OCI-LY3 (cell line): Measurements from ENCODE around the gene NOP9.
"Not testable (repeated sequence)": the region's sequence is repeated elsewhere in the genome, so short reads cannot be mapped to it uniquely, and the experiment has no call there.

Source experiments
- H2AFZ ChIP-seq: fragments of 200-600, 300-600 bp; shearing (Covaris generic); 2 replicates; pipeline ENCODE4 v1.6.0; 2014; ENCODE audit warnings: antibody characterized with exemption, low read depth, low read length
- H3K27ac ChIP-seq: fragments of 200-600, 300-600 bp; sonication (generic); 2 replicates; pipeline ENCODE4 v1.5.1; 2014; ENCODE audit warnings: mild to moderate bottlenecking, low read length, moderate library complexity, mixed read lengths
- H3K27me3 ChIP-seq: fragments of 200-600, 300-600 bp; sonication (generic); 2 replicates; pipeline ENCODE4 v1.6.1; 2014; ENCODE audit warnings: low read depth, low read length, mixed read lengths
- H3K36me3 ChIP-seq: fragments of 200-600, 300-600 bp; sonication (generic); replicated peaks from 2 replicates; pipeline ENCODE3; 2014; ENCODE audit warnings: low read depth, low read length, mixed read lengths
- H3K4me1 ChIP-seq: fragments of 300-600, 200-600 bp; sonication (generic); 2 replicates; pipeline ENCODE4 v1.6.1; 2014; ENCODE audit warnings: low read length, mixed read lengths
- H3K4me2 ChIP-seq: fragments of 200-600, 300-600 bp; sonication (generic); 2 replicates; pipeline ENCODE4 v1.6.1; 2014; ENCODE audit warnings: low read length, mixed read lengths
- H3K4me3 ChIP-seq: fragments of 300-600, 200-600 bp; sonication (generic); 2 replicates; pipeline ENCODE4 v1.5.1; 2014; ENCODE audit warnings: antibody characterized with exemption, mild to moderate bottlenecking, low read length, moderate library complexity
- H3K79me2 ChIP-seq: fragments of 300-600, 200-600 bp; shearing (Covaris generic); 2 replicates; pipeline ENCODE4 v1.6.1; 2014; ENCODE audit warnings: mild to moderate bottlenecking, low read length, mixed read lengths
- H3K9ac ChIP-seq: fragments of 300-600, 200-600 bp; shearing (Covaris generic); 2 replicates; pipeline ENCODE4 v1.6.0; 2014; ENCODE audit warnings: mild to moderate bottlenecking, low read length, moderate library complexity
- H3K9me3 ChIP-seq: fragments of 200-600, 300-600 bp; shearing (Covaris generic); 2 replicates; pipeline ENCODE4 v1.6.1; 2014; ENCODE audit warnings: low read length, mixed read lengths; ENCODE audit not compliant: insufficient read depth
- H4K20me1 ChIP-seq: fragments of 200-600, 300-600 bp; sonication (generic); 2 replicates; pipeline ENCODE4 v1.6.1; 2016; ENCODE audit warnings: low read length, mixed read lengths; ENCODE audit not compliant: insufficient read depth
- EZH2phosphoT487 ChIP-seq: fragments of 200-600 bp; shearing (Covaris generic); IDR thresholded peaks from 2 replicates; pipeline ENCODE4 v1.6.1; 2018; ENCODE audit warnings: antibody characterized with exemption, mixed run types, low read depth
- TF ChIP-seq, protein P1 (sequence below): fragments of 200-600, 300-600 bp; sonication (generic); IDR thresholded peaks from 2 replicates; pipeline ENCODE4 v1.5.1; 2014; ENCODE audit warnings: antibody characterized with exemption, low read length, low read depth

The NOP9 gene

DNA sequence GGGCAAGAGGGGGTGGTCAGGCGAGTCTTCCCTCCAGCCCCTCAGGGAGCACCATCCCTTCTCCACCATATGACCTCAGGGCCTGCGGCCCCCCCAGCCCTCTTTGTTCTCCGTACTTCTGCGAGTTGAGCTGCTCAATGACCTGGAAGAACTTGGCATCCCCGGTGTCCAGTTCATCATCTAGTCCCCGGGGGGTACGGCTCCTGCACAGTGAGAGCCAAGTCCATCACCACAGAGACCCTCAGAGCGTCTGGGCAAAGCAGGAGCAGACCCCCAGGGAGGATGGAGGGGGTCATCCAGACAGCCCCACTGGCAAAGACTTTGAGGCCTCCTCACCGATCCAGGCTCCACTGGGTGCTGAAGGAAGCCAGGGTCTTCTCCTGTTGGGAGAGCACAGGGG is 26.3 kb downstream of the NOP9 start:
- Histone ChIP-seq H3K27ac (no peak overlapping the region), H3K4me2 (no peak overlapping the region), H3K4me3 (no peak overlapping the region), H3K36me3 (no peaks in the 10 kb centered on the region), H3K9ac (no peak overlapping the region), H4K20me1 (no peaks in the 10 kb centered on the region), H2AFZ (no peak overlapping the region), H3K79me2 (no peaks in the 10 kb centered on the region), H3K27me3 (no peaks in the 10 kb centered on the region; the same call in 1 of the 2 replicates), H3K4me1 (no peaks in the 10 kb centered on the region), H3K9me3 (no peaks in the 10 kb centered on the region)
- TF ChIP-seq, protein P1, sequence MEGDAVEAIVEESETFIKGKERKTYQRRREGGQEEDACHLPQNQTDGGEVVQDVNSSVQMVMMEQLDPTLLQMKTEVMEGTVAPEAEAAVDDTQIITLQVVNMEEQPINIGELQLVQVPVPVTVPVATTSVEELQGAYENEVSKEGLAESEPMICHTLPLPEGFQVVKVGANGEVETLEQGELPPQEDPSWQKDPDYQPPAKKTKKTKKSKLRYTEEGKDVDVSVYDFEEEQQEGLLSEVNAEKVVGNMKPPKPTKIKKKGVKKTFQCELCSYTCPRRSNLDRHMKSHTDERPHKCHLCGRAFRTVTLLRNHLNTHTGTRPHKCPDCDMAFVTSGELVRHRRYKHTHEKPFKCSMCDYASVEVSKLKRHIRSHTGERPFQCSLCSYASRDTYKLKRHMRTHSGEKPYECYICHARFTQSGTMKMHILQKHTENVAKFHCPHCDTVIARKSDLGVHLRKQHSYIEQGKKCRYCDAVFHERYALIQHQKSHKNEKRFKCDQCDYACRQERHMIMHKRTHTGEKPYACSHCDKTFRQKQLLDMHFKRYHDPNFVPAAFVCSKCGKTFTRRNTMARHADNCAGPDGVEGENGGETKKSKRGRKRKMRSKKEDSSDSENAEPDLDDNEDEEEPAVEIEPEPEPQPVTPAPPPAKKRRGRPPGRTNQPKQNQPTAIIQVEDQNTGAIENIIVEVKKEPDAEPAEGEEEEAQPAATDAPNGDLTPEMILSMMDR, result no peak
- TF ChIP-seq EZH2phosphoT487, result no peak

DNA sequence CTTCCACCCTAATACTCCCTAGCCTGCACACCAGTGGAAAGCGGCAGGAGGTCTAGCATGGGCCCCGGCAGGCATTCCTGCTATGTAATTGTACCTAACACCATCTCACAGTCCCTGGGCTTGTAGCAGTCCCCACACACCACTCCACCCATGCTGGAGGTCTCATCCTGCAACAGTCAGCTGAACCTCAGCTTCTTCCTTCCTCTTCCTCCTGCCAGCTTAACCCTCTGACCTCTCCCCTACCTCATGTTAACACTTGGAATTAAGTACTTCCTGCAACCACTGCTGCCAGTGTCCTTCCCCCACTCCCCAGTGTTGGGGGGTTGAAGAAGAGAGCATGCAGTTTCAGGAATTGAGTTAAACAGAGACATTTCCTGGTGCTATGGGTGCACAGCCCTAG is 27.7 kb downstream of the NOP9 start:
- Histone ChIP-seq H3K27me3 (no peaks in the 10 kb centered on the region), H3K27ac (no peak overlapping the region), H3K79me2 (no peaks in the 10 kb centered on the region), H4K20me1 (no peaks in the 10 kb centered on the region), H3K4me2 (no peak overlapping the region), H3K4me1 (peaks cover 6% of the 10 kb centered on the region), H3K36me3 (no peaks in the 10 kb centered on the region), H3K4me3 (no peak overlapping the region), H3K9ac (no peak overlapping the region), H3K9me3 (no peaks in the 10 kb centered on the region), H2AFZ (no peak overlapping the region)
- TF ChIP-seq, protein P1, result no peak
- no peak for TF ChIP-seq EZH2phosphoT487

DNA sequence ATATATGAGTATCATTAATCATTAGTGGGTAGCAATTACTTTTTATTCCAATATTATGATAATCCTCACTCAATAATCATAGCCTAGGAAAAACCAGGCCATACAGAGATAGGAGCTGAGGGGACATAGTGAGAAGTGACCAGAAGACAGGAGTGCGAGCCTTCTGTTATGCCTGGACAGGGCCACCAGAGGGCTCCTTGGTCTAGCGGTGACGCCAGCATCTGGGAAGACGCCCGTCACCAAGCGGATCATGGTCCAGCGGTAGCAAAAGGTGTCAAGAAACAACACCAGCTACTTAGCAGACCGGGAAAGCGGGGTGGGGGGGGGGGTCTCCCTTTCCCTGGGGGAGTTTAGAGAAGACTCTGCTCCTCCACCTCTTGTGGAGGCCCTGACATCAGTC is 28.3 kb downstream of the NOP9 start:
- H3K9ac ChIP-seq, H4K20me1 ChIP-seq, H3K79me2 ChIP-seq, H3K27me3 ChIP-seq, H3K27ac ChIP-seq, H3K4me3 ChIP-seq, H3K36me3 ChIP-seq, H3K9me3 ChIP-seq, H2AFZ ChIP-seq: not testable (repeated sequence)
- 0 out of 2 replicates have a peak overlapping the region, but pooled peaks have one; percentile 30 for H3K4me2 ChIP-seq
- peaks cover 12% of the 10 kb centered on the region for H3K4me1 ChIP-seq
- TF ChIP-seq, protein P1, result peak; percentile 31

DNA sequence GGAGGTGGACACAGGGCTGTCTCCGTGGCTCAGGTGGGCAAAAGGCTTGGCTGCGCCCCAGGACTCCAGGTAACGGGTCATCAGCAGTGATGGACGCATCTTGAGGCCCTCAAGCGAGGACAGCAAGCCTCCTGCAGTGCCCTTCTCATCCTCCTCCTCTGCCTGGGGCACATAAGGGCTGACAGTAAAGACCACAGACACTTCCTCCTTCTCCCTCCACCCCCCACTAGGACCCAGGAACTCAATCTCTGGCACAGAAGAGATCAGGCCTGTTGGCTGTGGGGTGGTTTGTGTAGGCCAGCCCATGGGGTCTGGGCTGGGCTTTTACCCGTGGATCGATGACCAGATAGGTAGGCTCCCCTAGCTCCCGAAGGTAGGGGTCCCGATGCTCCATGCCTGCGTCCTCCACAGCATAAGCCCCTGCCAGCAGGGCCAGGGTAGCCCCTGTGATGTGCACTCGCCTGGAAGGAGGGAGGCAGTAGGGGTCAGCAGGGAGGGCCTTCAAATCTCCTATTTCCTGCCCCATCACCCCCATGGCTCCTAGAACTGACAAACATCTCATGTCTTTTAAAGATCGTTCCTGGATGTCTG is 29.5 kb downstream of the NOP9 start:
- Histone ChIP-seq H3K36me3 (no peaks in the 10 kb centered on the region), H3K4me3 (no peak overlapping the region), H3K27ac (no peak overlapping the region), H3K4me1 (peaks cover 17% of the 10 kb centered on the region), H3K9ac (no peak overlapping the region), H3K9me3 (no peaks in the 10 kb centered on the region), H2AFZ (no peak overlapping the region), H3K79me2 (no peaks in the 10 kb centered on the region), H4K20me1 (no peaks in the 10 kb centered on the region), H3K4me2 (no peak overlapping the region), H3K27me3 (peaks cover 9% of the 10 kb centered on the region)
- no peak for TF ChIP-seq EZH2phosphoT487
- TF ChIP-seq, protein P1, result no peak
